IPS-NIHi11 (cell line): ENCODE data around the gene OTC.

ENCODE experiments used
- DNase-seq: peaks from one replicate; pipeline ENCODE4 v3.0.0; 2012; ENCODE audit warnings: mixed read lengths, low spot score

OTC gene

DNA sequence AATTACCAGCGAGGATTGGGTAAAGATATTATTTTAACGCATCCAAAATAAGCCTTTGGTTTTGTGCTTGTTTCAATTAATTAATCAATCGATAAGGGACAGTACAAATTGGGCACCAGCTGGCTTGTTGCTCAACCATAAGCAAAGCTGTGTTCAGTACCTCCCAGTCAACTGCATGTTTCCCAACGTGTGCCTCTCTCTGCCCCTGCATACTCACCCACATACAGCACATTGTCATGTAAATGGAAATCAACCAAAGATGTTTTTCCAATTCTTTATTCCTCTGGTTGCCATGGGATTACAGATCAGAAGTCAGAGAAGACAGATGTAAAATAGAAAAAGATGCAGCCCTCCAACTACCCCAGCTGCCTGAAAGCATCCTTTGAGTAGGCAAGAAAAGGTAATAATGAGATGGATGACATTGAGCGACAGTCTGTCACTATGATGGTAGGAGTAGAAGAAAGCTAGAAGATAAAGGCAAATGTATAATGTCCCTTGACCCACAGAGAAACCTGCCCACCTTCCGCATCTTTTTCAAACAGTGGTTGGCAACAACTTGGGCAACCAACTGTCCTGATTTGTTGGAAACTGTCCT, 116.3 kb downstream of the OTC start:
- DNase-seq, result no peak
